PC-3 (cell line): ENCODE measurements around the gene DEK. TPM values are rescaled to one million over a fixed set of nuclear protein-coding genes. Genes with fewer than 3 reads are reported as not detected.

Source experiments
- ATAC-seq: fragments of 200-7000 bp; cut with Tn5 transposase; 2 replicates; pipeline ENCODE4 v1.9.1; 2020; ENCODE audit warnings: mild to moderate bottlenecking, moderate library complexity
- BruUV-seq: library from RNA; stranded (reverse); fragments of 400-500 nt; replicated peaks from 2 replicates; lab custom pipeline; 2021; lab: Mats Ljungman, UMichigan
- CTCF ChIA-PET: fragments of 300-600 bp; sonication (Branson Sonifier 250); formaldehyde crosslinking; loops from one replicate; lab custom pipeline; 2022; ENCODE audit warnings: antibody characterized with exemption; lab: Charles Lee
- POLR2A ChIA-PET: fragments of 300-600 bp; sonication (Branson Sonifier 250); formaldehyde crosslinking; loops from one replicate; lab custom pipeline; 2022; ENCODE audit warnings: antibody characterized with exemption; ENCODE audit not compliant: unreplicated experiment; lab: Charles Lee
- DNase-seq: peaks from one replicate; pipeline ENCODE4 v3.0.0-alpha.2; 2015
- H2AFZ ChIP-seq: fragments of 300-600 bp; sonication (generic); 2 replicates; pipeline ENCODE4 v1.6.0; 2016; ENCODE audit warnings: antibody characterized with exemption, low read length
- H3F3A ChIP-seq: fragments of 300-600 bp; sonication (generic); one replicate; pipeline ENCODE4 v1.6.0; 2017; ENCODE audit warnings: antibody characterized with exemption, low read length, control low read depth, mild to moderate bottlenecking; ENCODE audit not compliant: unreplicated experiment
- H3K27ac ChIP-seq: fragments of 300-600 bp; sonication (generic); 2 replicates; pipeline ENCODE4 v1.5.1; 2016; ENCODE audit warnings: mild to moderate bottlenecking, low read length
- H3K27me3 ChIP-seq: fragments of 300-600 bp; sonication (generic); 2 replicates; pipeline ENCODE4 v1.6.1; 2016; ENCODE audit warnings: low read length, mixed read lengths
- H3K36me3 ChIP-seq: fragments of 300-600 bp; sonication (generic); 2 replicates; pipeline ENCODE4 v1.6.1; 2016; ENCODE audit warnings: low read depth, mixed run types, low read length, mixed read lengths
- H3K4me1 ChIP-seq: fragments of 300-600 bp; sonication (generic); 2 replicates; pipeline ENCODE4 v1.5.1; 2016; ENCODE audit warnings: low read length; ENCODE audit not compliant: insufficient read depth
- H3K4me2 ChIP-seq: fragments of 300-600 bp; sonication (generic); 2 replicates; pipeline ENCODE4 v1.6.0; 2016; ENCODE audit warnings: low read length
- H3K4me3 ChIP-seq: fragments of 300-600 bp; sonication (generic); 2 replicates; pipeline ENCODE4 v1.5.1; 2016; ENCODE audit warnings: mild to moderate bottlenecking, low read length, mixed read lengths
- H3K79me2 ChIP-seq: fragments of 300-600 bp; sonication (generic); 2 replicates; pipeline ENCODE4 v1.6.1; 2017; ENCODE audit warnings: low read length, mixed read lengths
- H3K9ac ChIP-seq: fragments of 300-600 bp; sonication (generic); 2 replicates; pipeline ENCODE4 v1.6.0; 2016; ENCODE audit warnings: mild to moderate bottlenecking, low read length
- H3K9me2 ChIP-seq: fragments of 300-600 bp; sonication (generic); replicated peaks from 2 replicates; pipeline ENCODE4 v1.6.1; 2016; ENCODE audit warnings: mixed run types, low read length, mixed read lengths
- H3K9me3 ChIP-seq: fragments of 300-600 bp; sonication (generic); 2 replicates; pipeline ENCODE4 v1.6.1; 2016; ENCODE audit warnings: low read length, mixed read lengths
- H4K20me1 ChIP-seq: fragments of 300-600 bp; sonication (generic); 2 replicates; pipeline ENCODE4 v1.6.1; 2016; ENCODE audit warnings: low read length, mixed read lengths
- EZH2 ChIP-seq: fragments of 300-600 bp; sonication (generic); IDR thresholded peaks from one replicate; pipeline ENCODE4 v1.6.1; 2017; ENCODE audit warnings: antibody characterized with exemption, mild to moderate bottlenecking, low read length; ENCODE audit not compliant: unreplicated experiment
- EZH2phosphoT487 ChIP-seq: fragments of 300-600 bp; sonication (generic); IDR thresholded peaks from 2 replicates; pipeline ENCODE4 v1.6.1; 2018; ENCODE audit warnings: mild to moderate bottlenecking, antibody characterized with exemption, low read length, borderline replicate concordance
- intact Hi-C: fragments of 100-400 bp; cut with micrococcal nuclease; formaldehyde crosslinking; loops from 2 replicates; pipeline ENCODE4 v1.9.0; 2023
- total RNA-seq: library from RNA; depleted of rRNA; stranded (reverse); fragments of >200 nt; gene quantifications from 2 replicates; pipeline ENCODE4 v1.2.3, GENCODE V29; 2014
- TF ChIP-seq, protein P1 (sequence below): fragments of 300-600 bp; sonication (generic); conservative IDR thresholded peaks from 2 replicates; pipeline ENCODE4 v1.5.1; 2017; ENCODE audit warnings: antibody characterized with exemption, low read depth, mild to moderate bottlenecking, low read length

The DEK gene
- total RNA-seq, 1 experiment from 2014 or later, result 155 TPM

DNA sequence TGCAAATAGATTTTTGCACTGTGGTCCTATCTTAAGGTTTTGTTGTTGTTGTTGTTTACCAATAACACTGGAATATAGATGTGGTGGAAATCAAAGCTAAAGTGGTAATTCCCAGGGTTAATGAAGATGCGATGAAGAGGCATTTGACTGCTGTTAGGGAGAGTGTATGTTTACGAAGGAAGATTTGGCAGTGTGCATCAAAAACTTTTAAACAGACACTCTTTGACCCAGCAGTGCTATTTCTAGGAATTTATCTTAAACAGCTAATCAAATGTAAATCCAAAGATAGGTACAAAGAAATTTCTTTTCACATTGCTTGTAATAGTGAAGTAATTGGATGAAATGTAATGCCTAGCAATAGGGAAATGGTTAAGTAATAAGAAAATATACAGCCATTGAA lies 75.1 kb downstream of the DEK start:
- no peaks in the 10 kb centered on the region for H3K9me3 ChIP-seq
- POLR2A ChIA-PET, result no interaction called here
- no peaks in the 10 kb centered on the region for H4K20me1 ChIP-seq
- H3K4me2 ChIP-seq, result no peak overlapping the region
- no peak for DNase-seq
- H3K9me2 ChIP-seq, result no peaks in the 10 kb centered on the region
- H3K4me1 ChIP-seq, result peaks cover 10% of the 10 kb centered on the region
- H3K27me3 ChIP-seq, result no peaks in the 10 kb centered on the region
- no peaks in the 10 kb centered on the region for H3K36me3 ChIP-seq
- intact Hi-C loops, result no loop called here
- no TSS peak for BruUV-seq
- H3K79me2 ChIP-seq, result no peaks in the 10 kb centered on the region
- ATAC-seq, result no peak
- TF ChIP-seq EZH2, result no peak
- TF ChIP-seq EZH2phosphoT487, result no peak
- TF ChIP-seq, protein P1, sequence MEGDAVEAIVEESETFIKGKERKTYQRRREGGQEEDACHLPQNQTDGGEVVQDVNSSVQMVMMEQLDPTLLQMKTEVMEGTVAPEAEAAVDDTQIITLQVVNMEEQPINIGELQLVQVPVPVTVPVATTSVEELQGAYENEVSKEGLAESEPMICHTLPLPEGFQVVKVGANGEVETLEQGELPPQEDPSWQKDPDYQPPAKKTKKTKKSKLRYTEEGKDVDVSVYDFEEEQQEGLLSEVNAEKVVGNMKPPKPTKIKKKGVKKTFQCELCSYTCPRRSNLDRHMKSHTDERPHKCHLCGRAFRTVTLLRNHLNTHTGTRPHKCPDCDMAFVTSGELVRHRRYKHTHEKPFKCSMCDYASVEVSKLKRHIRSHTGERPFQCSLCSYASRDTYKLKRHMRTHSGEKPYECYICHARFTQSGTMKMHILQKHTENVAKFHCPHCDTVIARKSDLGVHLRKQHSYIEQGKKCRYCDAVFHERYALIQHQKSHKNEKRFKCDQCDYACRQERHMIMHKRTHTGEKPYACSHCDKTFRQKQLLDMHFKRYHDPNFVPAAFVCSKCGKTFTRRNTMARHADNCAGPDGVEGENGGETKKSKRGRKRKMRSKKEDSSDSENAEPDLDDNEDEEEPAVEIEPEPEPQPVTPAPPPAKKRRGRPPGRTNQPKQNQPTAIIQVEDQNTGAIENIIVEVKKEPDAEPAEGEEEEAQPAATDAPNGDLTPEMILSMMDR, result no peak
- no peak overlapping the region for H3K27ac ChIP-seq
- no peaks in the 10 kb centered on the region for H3F3A ChIP-seq
- no peak overlapping the region for H2AFZ ChIP-seq
- CTCF ChIA-PET, result no interaction called here
- H3K9ac ChIP-seq, result no peak overlapping the region
- H3K4me3 ChIP-seq, result no peak overlapping the region

DNA sequence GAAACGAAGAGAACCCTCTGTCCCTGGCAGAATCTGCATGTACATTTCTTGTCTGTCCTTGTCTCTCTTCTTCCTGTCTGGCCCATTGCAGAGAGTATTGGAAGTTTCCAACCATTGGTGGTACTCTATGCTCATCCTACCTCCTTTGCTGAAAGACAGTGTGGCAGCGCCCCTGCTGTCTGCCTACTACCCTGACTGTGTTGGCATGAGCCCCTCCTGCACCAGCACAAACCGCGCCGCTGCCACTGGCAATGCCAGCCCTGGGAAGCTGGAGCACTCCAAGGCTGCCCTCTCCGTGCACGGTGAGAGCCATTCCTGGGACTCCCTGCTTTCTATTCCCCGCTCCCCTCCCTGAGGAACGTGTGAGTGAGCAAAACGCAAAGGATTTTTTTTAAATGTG lies 76.6 kb downstream of the DEK start:
- Histone ChIP-seq H3K27me3 (no peaks in the 10 kb centered on the region), H3K9me2 (no peaks in the 10 kb centered on the region), H3F3A (no peaks in the 10 kb centered on the region), H3K36me3 (no peaks in the 10 kb centered on the region), H3K4me1 (peaks cover 10% of the 10 kb centered on the region), H3K9ac (no peak overlapping the region), H3K4me2 (no peak overlapping the region), H2AFZ (no peak overlapping the region), H3K79me2 (no peaks in the 10 kb centered on the region), H4K20me1 (no peaks in the 10 kb centered on the region), H3K4me3 (no peak overlapping the region), H3K9me3 (no peaks in the 10 kb centered on the region), H3K27ac (no peak overlapping the region)
- BruUV-seq, result no TSS peak
- intact Hi-C loops, result no loop called here
- no peak; the same call in 1 of the 2 replicates for ATAC-seq
- ChIA-PET POLR2A (no interaction called here), CTCF (no interaction called here)
- no peak for DNase-seq
- TF ChIP-seq, protein P1, result no peak
- TF ChIP-seq EZH2, result no peak
- no peak for TF ChIP-seq EZH2phosphoT487

DNA sequence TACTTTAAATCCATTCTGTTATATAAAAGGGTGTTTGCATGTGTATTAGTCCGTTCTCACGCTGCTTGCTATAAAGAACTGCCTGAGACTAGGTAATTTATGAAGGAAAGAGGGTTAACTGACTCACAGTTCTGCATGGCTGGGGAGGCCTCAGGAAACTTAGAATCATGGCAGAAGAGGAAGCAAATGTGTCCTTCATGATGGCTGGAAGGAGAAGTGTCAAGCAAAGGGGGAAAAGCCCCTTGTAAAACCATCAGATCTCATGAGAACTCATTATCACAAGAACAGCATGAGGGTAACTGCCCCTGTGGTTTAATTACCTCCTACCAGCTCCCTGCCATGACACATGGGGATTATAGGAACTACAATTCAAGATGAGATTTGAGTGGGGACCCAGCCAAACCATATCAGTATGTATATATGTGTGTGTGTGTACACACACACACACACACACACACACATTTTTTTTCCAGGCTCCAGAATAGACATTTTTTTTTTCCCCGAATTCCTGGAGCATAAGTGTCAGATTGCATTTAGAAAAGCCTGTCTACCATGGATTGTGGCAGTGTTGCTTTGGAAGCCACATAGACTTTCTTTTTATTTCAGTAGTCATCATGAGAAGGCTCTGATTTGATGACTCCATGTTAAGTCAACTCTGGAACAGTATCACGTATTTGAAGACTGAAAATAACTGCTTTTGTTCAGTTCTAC lies 77.6 kb downstream of the DEK start:
- BruUV-seq, result no TSS peak

More for the DNA sequence above, 77.6 kb downstream of the DEK start:
- ChIA-PET POLR2A (no interaction called here), CTCF (no interaction called here)
- no peak overlapping the region for H3K4me3 ChIP-seq
- H3K4me2 ChIP-seq, result no peak overlapping the region
- H3K79me2 ChIP-seq, result no peaks in the 10 kb centered on the region
- H3K27me3 ChIP-seq, result no peaks in the 10 kb centered on the region
- DNase-seq, result no peak
- no peak overlapping the region for H3K27ac ChIP-seq
- intact Hi-C loops, result no loop called here
- H4K20me1 ChIP-seq, result no peaks in the 10 kb centered on the region
- no peaks in the 10 kb centered on the region for H3K9me3 ChIP-seq
- H3K9me2 ChIP-seq, result no peaks in the 10 kb centered on the region
- no peak overlapping the region for H3K9ac ChIP-seq
- no peak for ATAC-seq
- TF ChIP-seq EZH2phosphoT487 (no peak), EZH2 (no peak)
- TF ChIP-seq, protein P1, result no peak
- no peaks in the 10 kb centered on the region for H3F3A ChIP-seq
- H2AFZ ChIP-seq, result no peak overlapping the region
- peaks cover 10% of the 10 kb centered on the region for H3K4me1 ChIP-seq
- H3K36me3 ChIP-seq, result no peaks in the 10 kb centered on the region
